NT2/D1 (cell line): ENCODE data around the gene SLC6A17.

Source experiments
- DNase-seq: peaks from one replicate; pipeline ENCODE4 v3.0.0-alpha.2; 2011; ENCODE audit warnings: low read depth, low spot score
- H3K27me3 ChIP-seq: 2 replicates; pipeline ENCODE4 v1.6.0; 2011; ENCODE audit warnings: mild to moderate bottlenecking; ENCODE audit not compliant: insufficient read length, insufficient read depth
- H3K36me3 ChIP-seq: 2 replicates; pipeline ENCODE4 v1.6.1; 2011; ENCODE audit warnings: mild to moderate bottlenecking, low read length, mixed read lengths; ENCODE audit not compliant: insufficient read depth, insufficient read length
- H3K4me1 ChIP-seq: 2 replicates; pipeline ENCODE4 v1.5.1; 2011; ENCODE audit not compliant: insufficient read depth, insufficient read length
- H3K4me3 ChIP-seq: 2 replicates; pipeline ENCODE4 v1.5.1; 2011; ENCODE audit warnings: low read depth; ENCODE audit not compliant: insufficient read length
- H3K9ac ChIP-seq: 2 replicates; pipeline ENCODE4 v1.6.0; 2011; ENCODE audit warnings: low read depth; ENCODE audit not compliant: insufficient read length
- H3K9me3 ChIP-seq: 2 replicates; pipeline ENCODE4 v1.5.1; 2011; ENCODE audit warnings: mild to moderate bottlenecking, low read length; ENCODE audit not compliant: insufficient read depth
- SUZ12 ChIP-seq: IDR thresholded peaks from 2 replicates; pipeline ENCODE4 v1.6.1; 2011; ENCODE audit not compliant: insufficient read length, insufficient read depth; ENCODE audit errors: extremely low read depth
- YY1 ChIP-seq: IDR thresholded peaks from 2 replicates; pipeline ENCODE4 v1.6.1; 2011; ENCODE audit not compliant: insufficient read length, insufficient read depth
- ZNF274 ChIP-seq: IDR thresholded peaks from 2 replicates; pipeline ENCODE4 v1.6.1; 2011; ENCODE audit warnings: mild to moderate bottlenecking, low read depth, low read length

The SLC6A17 gene

DNA sequence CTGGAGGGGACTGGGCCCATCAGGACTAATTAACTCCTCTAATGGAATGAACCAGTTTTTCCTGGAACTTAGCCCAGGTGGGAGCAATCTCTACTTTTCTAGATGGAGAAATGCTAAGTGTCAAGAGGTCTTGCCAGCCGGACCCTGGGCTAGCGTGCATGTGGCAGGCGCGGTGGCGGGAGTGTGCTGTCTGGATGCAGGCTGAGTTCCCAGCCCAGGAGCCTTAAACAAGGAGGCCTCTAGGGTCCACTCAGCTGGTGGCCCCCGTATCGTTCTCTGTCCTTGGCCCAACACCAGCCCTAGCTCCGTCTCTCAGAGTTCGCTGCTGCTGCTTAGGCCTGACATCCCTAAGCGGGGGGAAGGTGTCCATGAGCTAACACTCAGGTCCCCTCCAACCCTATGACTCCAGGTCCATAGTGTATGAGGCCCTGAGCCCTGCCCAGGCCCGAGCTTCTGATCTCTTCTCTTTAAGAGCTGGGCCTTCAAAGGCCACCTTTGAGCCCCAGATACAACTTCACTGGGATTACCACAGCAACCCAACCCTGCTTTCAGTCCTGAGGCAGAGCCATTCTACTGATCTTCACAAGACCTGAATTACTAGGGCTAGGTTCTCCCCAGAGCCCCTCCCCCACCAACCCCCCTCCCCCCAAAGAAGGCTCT is 56.1 kb downstream of the SLC6A17 start:
- H3K9ac ChIP-seq = no peak overlapping the region
- TF ChIP-seq YY1 = no peak
- TF ChIP-seq ZNF274 = no peak
- TF ChIP-seq SUZ12 = no peak
- no peaks in the 10 kb centered on the region for H3K9me3 ChIP-seq
- no peak for DNase-seq
- no peak overlapping the region for H3K4me3 ChIP-seq
- H3K4me1 ChIP-seq = peaks cover 8% of the 10 kb centered on the region
- peaks cover 5% of the 10 kb centered on the region for H3K27me3 ChIP-seq
- H3K36me3 ChIP-seq = no peaks in the 10 kb centered on the region

DNA sequence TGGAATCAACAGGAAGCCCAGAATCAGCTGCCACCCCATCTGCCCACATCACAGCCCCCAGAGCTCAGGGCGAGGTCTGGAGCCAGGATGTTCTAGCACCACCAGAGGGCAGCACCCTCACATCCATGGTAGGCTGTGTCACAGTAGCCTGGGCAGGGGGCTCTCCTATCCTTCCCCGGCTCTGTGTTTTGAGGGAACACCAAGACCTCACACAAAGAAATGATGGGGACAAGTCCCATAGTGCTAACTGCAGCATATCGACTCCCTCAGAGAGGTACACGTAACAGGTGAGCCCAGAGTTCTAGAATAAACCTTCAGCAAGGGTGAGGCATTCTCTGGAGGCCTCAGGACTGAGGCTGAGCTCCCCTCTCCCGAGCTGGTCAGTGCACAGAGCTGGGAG is 57.5 kb downstream of the SLC6A17 start:
- H3K36me3 ChIP-seq = no peaks in the 10 kb centered on the region
- H3K9ac ChIP-seq = no peak overlapping the region
- H3K4me1 ChIP-seq = peaks cover 21% of the 10 kb centered on the region
- peaks cover 7% of the 10 kb centered on the region for H3K27me3 ChIP-seq
- no peak overlapping the region for H3K4me3 ChIP-seq
- no peak for DNase-seq
- H3K9me3 ChIP-seq = no peaks in the 10 kb centered on the region
- no peak for TF ChIP-seq YY1
- TF ChIP-seq ZNF274 = no peak
- no peak for TF ChIP-seq SUZ12

DNA sequence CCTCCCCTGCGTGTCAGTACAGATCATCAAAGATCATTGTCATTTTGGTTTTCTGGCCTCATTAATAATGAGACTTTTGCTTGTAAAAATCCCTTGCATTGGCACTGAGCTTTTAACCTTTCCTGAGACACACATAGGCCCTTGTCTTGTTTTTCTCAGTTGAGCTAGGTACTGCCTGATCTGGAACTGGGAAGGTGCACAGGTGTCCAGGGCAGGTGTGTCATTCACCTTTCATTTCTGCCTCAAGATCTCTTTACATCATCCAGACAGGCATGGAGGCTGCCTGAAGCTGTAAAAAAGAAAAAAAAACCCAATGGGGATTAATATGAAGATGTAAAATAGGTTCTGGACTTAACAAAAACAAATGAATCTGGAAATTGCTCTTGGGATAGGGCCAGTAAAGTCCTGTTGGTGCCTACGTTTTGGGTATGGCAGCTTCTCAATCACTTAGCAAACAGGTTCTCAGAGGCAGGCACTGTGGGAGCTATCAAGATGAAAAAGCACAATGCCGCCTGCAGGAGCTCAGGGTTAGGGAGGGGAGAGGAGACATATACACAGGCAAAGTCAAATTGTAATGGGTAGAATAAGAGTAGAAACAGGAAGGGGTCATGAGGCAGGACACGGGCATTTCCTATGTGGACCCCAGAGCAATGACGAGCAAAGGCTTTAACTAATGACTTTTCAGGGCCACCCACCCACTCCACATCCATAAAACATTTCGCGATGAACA is 58.8 kb downstream of the SLC6A17 start:
- DNase-seq = no peak
- Histone ChIP-seq H3K4me1 (peaks cover 28% of the 10 kb centered on the region), H3K9me3 (no peaks in the 10 kb centered on the region), H3K9ac (peak overlapping the region; percentile 93), H3K27me3 (peaks cover 7% of the 10 kb centered on the region), H3K36me3 (no peaks in the 10 kb centered on the region), H3K4me3 (peak overlapping the region; percentile 64)
- TF ChIP-seq ZNF274 (no peak), SUZ12 (no peak), YY1 (no peak)

DNA sequence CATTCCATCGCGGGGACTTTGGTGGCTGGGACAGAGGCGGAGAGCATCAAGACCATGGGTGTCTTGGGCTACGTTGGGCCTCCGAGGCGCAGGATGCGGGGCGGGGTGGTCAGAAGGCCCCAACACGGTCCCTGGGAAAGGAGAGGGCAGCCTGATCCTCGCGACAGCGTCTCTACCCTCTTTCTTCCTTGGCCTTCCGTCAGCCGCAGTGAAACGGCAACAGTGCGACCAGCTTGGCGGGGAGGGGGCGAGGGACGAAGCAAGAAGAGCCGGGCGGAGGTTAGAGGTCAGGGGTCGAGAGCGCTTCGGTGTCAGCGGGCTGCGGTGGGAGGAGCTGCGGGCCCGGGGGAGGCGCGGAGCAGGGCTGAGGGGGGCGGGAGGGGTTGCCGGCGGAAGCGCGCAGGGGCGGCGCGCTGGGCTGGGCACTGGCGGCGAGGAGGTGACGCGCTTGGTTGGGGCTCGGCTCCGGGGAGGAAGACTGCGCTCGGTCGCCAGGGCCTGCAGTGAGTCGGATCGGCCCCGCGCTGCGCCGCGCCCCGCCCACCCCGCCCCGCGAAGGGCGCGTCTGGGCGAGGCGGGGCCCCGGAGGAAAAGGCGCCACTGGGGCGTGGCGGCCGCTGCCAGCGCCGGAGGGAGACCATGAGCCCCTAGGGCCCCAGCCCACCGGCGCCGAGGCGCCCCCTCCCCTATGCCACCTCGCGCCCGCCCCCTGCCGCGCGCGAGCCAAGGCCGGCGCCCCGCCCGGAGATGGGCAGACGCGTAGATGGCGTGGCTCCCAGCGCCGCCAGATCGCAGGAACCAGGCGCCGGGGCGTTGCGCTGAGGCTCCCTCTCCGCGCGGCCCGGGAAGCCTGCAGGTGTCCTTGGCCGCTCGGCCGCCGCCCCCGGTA is 59.7 kb downstream of the SLC6A17 start, which contains the start of gene KCNC4:
TSS of gene KCNC4 (plus strand) at position 600 of the 889 bp plus-strand sequence. CDS start 1,186 bp downstream, outside the sequence.
- peaks cover 32% of the 10 kb centered on the region for H3K4me1 ChIP-seq
- H3K36me3 ChIP-seq = no peaks in the 10 kb centered on the region
- TF ChIP-seq YY1 (no peak), ZNF274 (no peak), SUZ12 (no peak)
- peak within 1 kb of the TSS; percentile 64 for H3K4me3 ChIP-seq
- no peak for DNase-seq
- H3K27me3 ChIP-seq = peaks cover 7% of the 10 kb centered on the region
- H3K9me3 ChIP-seq = no peaks in the 10 kb centered on the region
- peak within 1 kb of the TSS; percentile 93 for H3K9ac ChIP-seq

DNA sequence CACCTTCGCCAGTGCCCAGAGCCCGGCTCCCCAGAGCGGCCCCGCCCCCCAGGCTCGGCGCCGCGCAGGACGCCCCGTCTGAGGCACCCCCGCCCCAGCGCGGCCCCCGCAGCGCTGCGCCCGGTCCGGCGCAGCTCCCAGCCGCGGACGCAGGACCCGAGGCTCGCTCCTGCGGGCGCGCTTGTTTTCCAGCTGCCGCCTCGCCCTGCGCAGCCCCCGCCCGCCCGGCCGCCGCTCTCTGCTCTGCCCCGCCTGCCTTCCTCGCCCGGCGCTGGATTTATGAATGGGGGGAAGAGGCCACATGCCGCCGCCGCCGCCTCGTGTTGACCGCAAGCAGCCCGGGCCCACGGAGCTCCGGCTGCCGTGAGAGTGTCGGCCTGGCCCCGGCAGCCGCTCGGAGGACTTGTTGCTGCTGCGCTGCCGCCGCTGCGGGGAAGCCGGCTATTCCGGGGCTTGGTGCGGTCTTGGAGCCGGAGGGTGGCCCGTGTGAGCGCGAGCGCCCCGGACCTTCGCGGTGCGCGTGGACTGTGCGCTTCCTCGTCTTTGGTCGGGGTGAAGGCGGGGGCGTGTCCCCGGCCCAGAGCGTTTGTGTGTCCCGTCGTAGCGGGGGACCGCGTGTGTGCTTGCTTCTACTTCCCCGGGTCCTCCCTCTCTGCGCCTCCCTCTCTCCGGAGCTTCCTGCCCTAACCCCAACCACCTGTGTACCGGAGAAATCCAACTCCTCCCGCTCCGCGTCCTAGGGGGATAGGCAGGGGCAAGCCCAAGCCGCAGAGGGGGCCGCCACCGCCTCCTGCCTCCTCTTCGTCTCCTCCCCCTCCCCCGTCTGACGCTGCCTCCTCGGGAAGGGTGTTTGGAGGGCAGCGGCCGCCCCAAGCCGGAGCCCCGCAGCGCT is 60.6 kb downstream of the SLC6A17 start:
- H3K36me3 ChIP-seq = no peaks in the 10 kb centered on the region
- no peaks in the 10 kb centered on the region for H3K9me3 ChIP-seq
- DNase-seq = no peak
- TF ChIP-seq SUZ12 (no peak), YY1 (no peak), ZNF274 (no peak)
- peaks cover 32% of the 10 kb centered on the region for H3K4me1 ChIP-seq
- H3K27me3 ChIP-seq = peaks cover 7% of the 10 kb centered on the region
- H3K4me3 ChIP-seq = peak overlapping the region; percentile 64
- peak overlapping the region; percentile 78 for H3K9ac ChIP-seq

DNA sequence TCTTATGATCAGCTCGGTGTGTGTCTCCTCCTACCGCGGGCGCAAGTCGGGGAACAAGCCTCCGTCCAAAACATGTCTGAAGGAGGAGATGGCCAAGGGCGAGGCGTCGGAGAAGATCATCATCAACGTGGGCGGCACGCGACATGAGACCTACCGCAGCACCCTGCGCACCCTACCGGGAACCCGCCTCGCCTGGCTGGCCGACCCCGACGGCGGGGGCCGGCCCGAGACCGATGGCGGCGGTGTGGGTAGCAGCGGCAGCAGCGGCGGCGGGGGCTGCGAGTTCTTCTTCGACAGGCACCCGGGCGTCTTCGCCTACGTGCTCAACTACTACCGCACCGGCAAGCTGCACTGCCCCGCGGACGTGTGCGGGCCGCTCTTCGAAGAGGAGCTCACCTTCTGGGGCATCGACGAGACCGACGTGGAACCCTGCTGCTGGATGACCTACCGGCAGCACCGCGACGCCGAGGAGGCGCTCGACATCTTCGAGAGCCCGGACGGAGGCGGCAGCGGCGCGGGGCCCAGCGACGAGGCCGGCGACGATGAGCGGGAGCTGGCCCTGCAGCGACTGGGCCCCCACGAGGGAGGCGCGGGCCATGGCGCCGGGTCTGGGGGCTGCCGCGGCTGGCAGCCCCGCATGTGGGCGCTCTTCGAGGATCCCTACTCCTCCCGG is 61.3 kb downstream of the SLC6A17 start:
- H3K36me3 ChIP-seq = peaks cover 7% of the 10 kb centered on the region
- H3K27me3 ChIP-seq = peaks cover 7% of the 10 kb centered on the region
- no peak for DNase-seq
- H3K9ac ChIP-seq = peak overlapping the region; percentile 78
- no peaks in the 10 kb centered on the region for H3K9me3 ChIP-seq
- H3K4me3 ChIP-seq = peak overlapping the region; percentile 64
- peaks cover 29% of the 10 kb centered on the region for H3K4me1 ChIP-seq
- TF ChIP-seq SUZ12 (no peak), ZNF274 (no peak), YY1 (no peak)
